Keratinocyte (primary cell): ENCODE measurements around the gene HEATR9. TPM values are rescaled to one million over a fixed set of nuclear protein-coding genes. Genes with fewer than 3 reads are reported as not detected.

Source experiments
- DNase-seq: peaks from one replicate; pipeline ENCODE4 v3.0.0-alpha.2; 2011; ENCODE audit warnings: low read depth, missing footprints, low spot score
- FAIRE-seq: peaks from 2 replicates; lab custom pipeline; 2011; peaks lifted over from hg19 to GRCh38; lab: Jason Lieb, UNC
- H2AFZ ChIP-seq: 2 replicates; pipeline ENCODE4 v1.6.0; 2012; ENCODE audit warnings: low read length, control low read depth, inconsistent platforms; ENCODE audit not compliant: control insufficient read depth
- H3K27ac ChIP-seq: 2 replicates; pipeline ENCODE4 v1.5.1; 2011; ENCODE audit warnings: low read length; ENCODE audit not compliant: control insufficient read depth, insufficient read depth
- H3K27me3 ChIP-seq: 3 replicates; pipeline ENCODE4 v1.6.0; 2011; ENCODE audit warnings: low read length; ENCODE audit not compliant: control insufficient read depth, insufficient read depth; ENCODE audit errors: extremely low read depth
- H3K36me3 ChIP-seq, 2 experiments: 2 replicates in 1 of 2; 3 replicates in 1 of 2; pipeline ENCODE4 v1.5.1; 2011; ENCODE audit warnings: low read length in 2 of 2, mild to moderate bottlenecking in 1 of 2; ENCODE audit not compliant: control insufficient read depth in 2 of 2, insufficient read depth in 2 of 2; ENCODE audit errors: extremely low read depth in 1 of 2
- H3K4me1 ChIP-seq: 3 replicates; pipeline ENCODE4 v1.5.1; 2011; ENCODE audit warnings: low read length; ENCODE audit not compliant: control insufficient read depth, insufficient read depth; ENCODE audit errors: extremely low read depth
- H3K4me2 ChIP-seq: 3 replicates; pipeline ENCODE4 v1.6.0; 2011; ENCODE audit warnings: low read depth, low read length; ENCODE audit not compliant: control insufficient read depth, insufficient read depth; ENCODE audit errors: extremely low read depth
- H3K4me3 ChIP-seq, 3 experiments: fragments of 200-600 bp in 1 of 3; sonication (generic) in 1 of 3; 2 replicates in 2 of 3; 3 replicates in 1 of 3; pipeline ENCODE4 v1.5.1; 2011 to 2016; ENCODE audit warnings: low read length in 3 of 3, mild to moderate bottlenecking in 3 of 3, control low read depth in 2 of 3, inconsistent platforms in 1 of 3, low read depth in 1 of 3, mixed read lengths in 1 of 3, mixed run types in 1 of 3, moderate library complexity in 1 of 3; ENCODE audit not compliant: control insufficient read depth in 2 of 3, insufficient read depth in 2 of 3; ENCODE audit errors: extremely low read depth in 1 of 3
- H3K79me2 ChIP-seq: 2 replicates; pipeline ENCODE4 v1.6.0; 2012; ENCODE audit warnings: low read length; ENCODE audit not compliant: control insufficient read depth, insufficient read depth
- H3K9ac ChIP-seq: 3 replicates; pipeline ENCODE4 v1.6.0; 2011; ENCODE audit warnings: low read length; ENCODE audit not compliant: control insufficient read depth, insufficient read depth; ENCODE audit errors: extremely low read depth
- H3K9me1 ChIP-seq: 3 replicates; pipeline ENCODE4 v1.6.0; 2011; ENCODE audit warnings: low read length; ENCODE audit not compliant: control insufficient read depth, insufficient read depth; ENCODE audit errors: extremely low read depth
- H3K9me3 ChIP-seq: 2 replicates; pipeline ENCODE4 v1.5.1; 2012; ENCODE audit warnings: low read depth, low read length; ENCODE audit not compliant: control insufficient read depth
- H4K20me1 ChIP-seq: 3 replicates; pipeline ENCODE4 v1.6.0; 2011; ENCODE audit warnings: low read length; ENCODE audit not compliant: control insufficient read depth, insufficient read depth; ENCODE audit errors: extremely low read depth
- CTCF ChIP-seq, 3 experiments: IDR thresholded peaks in 1 of 3; conservative IDR thresholded peaks in 1 of 3; optimal IDR thresholded peaks in 1 of 3; 2 replicates in 2 of 3; 3 replicates in 1 of 3; pipeline versions ENCODE3 to v1.5.1; 2011; ENCODE audit warnings: low read length in 3 of 3, mild to moderate bottlenecking in 3 of 3, moderate library complexity in 2 of 3, control low read depth in 1 of 3, inconsistent platforms in 1 of 3; ENCODE audit not compliant: insufficient read depth in 2 of 3; ENCODE audit errors: extremely low read depth in 1 of 3
- EZH2 ChIP-seq: IDR thresholded peaks from one replicate; pipeline ENCODE4 v1.6.1; 2012; ENCODE audit warnings: inconsistent platforms, mild to moderate bottlenecking, low read length, moderate library complexity
- dilution Hi-C: fragments of 300-500 bp; cut with MboI; formaldehyde crosslinking; loops from one replicate; pipeline ENCODE4 v1.7.0; 2020; ENCODE audit warnings: low sequenced_read_pairs; ENCODE audit not compliant: extremely low pct_ligation_motif_present
- polyA plus RNA-seq, 5 experiments: library from polyadenylated mRNA; depleted of rRNA in 3 of 5; stranded (reverse) in 3 of 5; stranded (forward) in 1 of 5; unstranded in 1 of 5; fragments of >200 nt; gene quantifications; 1 replicate in 1 of 5; 2 replicates in 3 of 5; 3 replicates in 1 of 5; pipeline versions ENCODE4 v1.2.1 to v1.2.3, GENCODE V29; 2011 to 2012; ENCODE audit warnings: missing spikeins in 2 of 5, low read depth in 1 of 5, low replicate concordance in 1 of 5
- small RNA-seq, 3 experiments: library from RNA; depleted of rRNA; stranded (forward); fragments of <200 nt; gene quantifications; one replicate each; pipeline ENCODE3, GENCODE V24; 2012; ENCODE audit warnings: low read depth in 3 of 3, low replicate concordance in 1 of 3; ENCODE audit not compliant: insufficient read length in 3 of 3

Gene HEATR9
- polyA plus RNA-seq, 1 donor (not counting 4 experiments of a cell fraction or from before 2014, with no cell fraction given) = not detected

GRCh38 chr17:35808240-35808961 lies 60.3 kb downstream of the HEATR9 start:
- Histone ChIP-seq H3K27ac (peak overlapping the region; percentile 99), H2AFZ (peak overlapping the region; percentile 97), H3K4me1 (peaks cover 30% of the 10 kb centered on the region), H3K36me3 (peaks cover 0 to 4% of the 10 kb centered on the region in 2 experiments), H3K79me2 (peaks cover 41% of the 10 kb centered on the region), H4K20me1 (peaks cover 6% of the 10 kb centered on the region), H3K9me1 (peaks cover 2% of the 10 kb centered on the region), H3K27me3 (no peaks in the 10 kb centered on the region), H3K4me3 (peak overlapping the region; percentile 75 to 95 (median 83)), H3K4me2 (peak overlapping the region; percentile 95), H3K9me3 (no peaks in the 10 kb centered on the region), H3K9ac (peak overlapping the region; percentile 96)
- TF ChIP-seq CTCF (optimal IDR thresholded peaks at IDR 0.05 in 1 of 3, IDR thresholded peaks at IDR 0.05 in 1 of 3, conservative IDR thresholded peaks at IDR 0.05 in 1 of 3; ENCODE audit: extremely low read depth in 1 of 3, insufficient read depth in 2 of 3, low read length in 3 of 3) (no peak), EZH2 (no peak)
- dilution Hi-C loops = no loop called here
- no peak for FAIRE-seq
- no peak for DNase-seq

- FAIRE-seq (no peak), DNase-seq (no peak)
- no peak overlapping the region for H2AFZ ChIP-seq
- H3K9me3 ChIP-seq = no peaks in the 10 kb centered on the region
- H3K9ac ChIP-seq = no peak overlapping the region
- dilution Hi-C loops = no loop called here
- peaks cover 6% of the 10 kb centered on the region for H4K20me1 ChIP-seq
- peaks cover 32% of the 10 kb centered on the region for H3K79me2 ChIP-seq
- H3K4me2 ChIP-seq = peak overlapping the region; percentile 95
- peaks cover 0 to 4% of the 10 kb centered on the region in 2 experiments for H3K36me3 ChIP-seq
- peaks cover 2% of the 10 kb centered on the region for H3K9me1 ChIP-seq
- peaks cover 30% of the 10 kb centered on the region for H3K4me1 ChIP-seq
- H3K4me3 ChIP-seq = no peak overlapping the region
- TF ChIP-seq EZH2 (no peak), CTCF (optimal IDR thresholded peaks at IDR 0.05 in 1 of 3, IDR thresholded peaks at IDR 0.05 in 1 of 3, conservative IDR thresholded peaks at IDR 0.05 in 1 of 3; ENCODE audit: extremely low read depth in 1 of 3, insufficient read depth in 2 of 3, low read length in 3 of 3) (no peak)
- H3K27me3 ChIP-seq = no peaks in the 10 kb centered on the region
- H3K27ac ChIP-seq = peak overlapping the region; percentile 99
These were observed 61.1 kb downstream of the HEATR9 start for GRCh38 chr17:35807371-35808144.

Small RNA genes within 50 kb of the gene (small RNA-seq; reads per million reads assigned to genes)
- 0.94 to 4.3 (median 2.3) reads per million in 3 experiments for gene RF00100

Other genes with a start within 250 kb of the HEATR9 start
- 0.07 to 0.32 TPM (median 0.30 TPM) in 3 replicates for gene RASL10B, start 137.3 kb downstream of the HEATR9 start, polyA plus RNA-seq
- 0.02 to 0.05 TPM (median 0.05 TPM) in 3 replicates for gene GAS2L2, start 115.7 kb downstream of the HEATR9 start, polyA plus RNA-seq
- not detected in 3 replicates for gene C17orf50, start 108.0 kb downstream of the HEATR9 start, polyA plus RNA-seq
- 13.7 to 43.5 TPM (median 21.3 TPM) in 3 replicates for gene MMP28, start 73.2 kb downstream of the HEATR9 start, polyA plus RNA-seq
- 30.8 to 101 TPM (median 57.1 TPM) in 3 replicates for gene TAF15, start 59.4 kb downstream of the HEATR9 start, polyA plus RNA-seq
- gene CCL5, start 11.5 kb upstream of the HEATR9 start, polyA plus RNA-seq = 0.37 to 0.46 TPM (median 0.46 TPM) in 3 replicates
- 0.40 to 1.1 TPM (median 0.87 TPM) in 3 replicates for gene RDM1, start 61.9 kb upstream of the HEATR9 start, polyA plus RNA-seq
- not detected in 3 replicates for gene LYZL6, start 74.8 kb upstream of the HEATR9 start, polyA plus RNA-seq
- gene CCL16, start 112.6 kb upstream of the HEATR9 start, polyA plus RNA-seq = not detected in 3 replicates
- gene CCL14, start 117.8 kb upstream of the HEATR9 start, polyA plus RNA-seq = not detected in 3 replicates
- not detected in 3 replicates for gene CCL15, start 132.7 kb upstream of the HEATR9 start, polyA plus RNA-seq
- not detected in 3 replicates for gene CCL23, start 149.1 kb upstream of the HEATR9 start, polyA plus RNA-seq
- gene CCL18, start 195.4 kb upstream of the HEATR9 start, polyA plus RNA-seq = not detected in 3 replicates
- 0.48 TPM in 1 of 3 replicates, not detected in the others for gene CCL3, start 221.3 kb upstream of the HEATR9 start, polyA plus RNA-seq
- gene CCL4, start 234.9 kb upstream of the HEATR9 start, polyA plus RNA-seq = 0.21 TPM in 1 of 3 replicates, not detected in the others